Caco-2 (cell line): ENCODE results near the gene PRSS33. TPM values are rescaled to one million over a fixed set of nuclear protein-coding genes. Genes with fewer than 3 reads are reported as not detected.

Experiments used
- BruUV-seq: library from RNA; stranded (reverse); fragments of 400-500 nt; replicated peaks from 2 replicates; lab custom pipeline; 2021; lab: Mats Ljungman, UMichigan
- CTCF ChIA-PET: fragments of 300-600 bp; sonication (Branson Sonifier 250); formaldehyde crosslinking; loops from one replicate; lab custom pipeline; 2022; ENCODE audit warnings: antibody characterized with exemption; lab: Charles Lee
- POLR2A ChIA-PET: fragments of 300-600 bp; sonication (Branson Sonifier 250); formaldehyde crosslinking; loops from one replicate; lab custom pipeline; 2022; ENCODE audit warnings: antibody characterized with exemption; lab: Charles Lee
- DNase-seq, 2 experiments: peaks; one replicate each; pipeline versions ENCODE4 v3.0.0 to v3.0.0-alpha.2; 2020 to 2022
- H3K27me3 ChIP-seq: replicated peaks from 2 replicates; pipeline ENCODE4 v1.6.0; 2011; ENCODE audit warnings: low read length; ENCODE audit not compliant: control insufficient read depth, insufficient read depth
- H3K36me3 ChIP-seq: 2 replicates; pipeline ENCODE4 v1.5.1; 2011; ENCODE audit warnings: low read length; ENCODE audit not compliant: control insufficient read depth, insufficient read depth
- H3K4me1 ChIP-seq: fragments of 250-450 bp; sonication (Bioruptor Pico); 2 replicates; pipeline ENCODE4 v1.5.1; 2020; ENCODE audit warnings: mild to moderate bottlenecking
- H3K4me3 ChIP-seq: 2 replicates; pipeline ENCODE4 v1.5.1; 2011; ENCODE audit warnings: low read depth, mild to moderate bottlenecking, control low read depth, low read length
- H3K9me3 ChIP-seq: fragments of 250-450 bp; sonication (Bioruptor Pico); 2 replicates; pipeline ENCODE4 v1.5.1; 2020; ENCODE audit warnings: mild to moderate bottlenecking, moderate library complexity
- H3K27ac Mint-ChIP-seq: one replicate; pipeline ENCODE4 v1.8.0; 2022; ENCODE audit warnings: mixed read lengths; ENCODE audit not compliant: unreplicated experiment
- H3K27me3 Mint-ChIP-seq: one replicate; pipeline ENCODE4 v1.8.0; 2022; ENCODE audit warnings: mixed read lengths; ENCODE audit not compliant: insufficient read depth, unreplicated experiment
- H3K36me3 Mint-ChIP-seq: one replicate; pipeline ENCODE4 v1.8.0; 2022; ENCODE audit warnings: mild to moderate bottlenecking, mixed read lengths; ENCODE audit not compliant: insufficient read depth, unreplicated experiment
- H3K4me1 Mint-ChIP-seq: one replicate; pipeline ENCODE4 v1.8.0; 2022; ENCODE audit warnings: low read depth, mixed read lengths; ENCODE audit not compliant: unreplicated experiment
- H3K4me3 Mint-ChIP-seq: one replicate; pipeline ENCODE4 v1.8.0; 2022; ENCODE audit warnings: mild to moderate bottlenecking, moderate library complexity, mixed read lengths; ENCODE audit not compliant: unreplicated experiment
- H3K9me3 Mint-ChIP-seq: one replicate; pipeline ENCODE4 v1.8.0; 2022; ENCODE audit warnings: mixed read lengths; ENCODE audit not compliant: unreplicated experiment
- CTCF ChIP-seq, 2 experiments: fragments of 200-600 bp in 1 of 2; IDR thresholded peaks; 1 replicate in 1 of 2; 2 replicates in 1 of 2; pipeline versions ENCODE4 v1.5.1 to v1.8.0; 2011 to 2022; ENCODE audit warnings: antibody characterized with exemption in 1 of 2, control low read depth in 1 of 2, inconsistent platforms in 1 of 2, low read depth in 1 of 2, low read length in 1 of 2, mild to moderate bottlenecking in 1 of 2, moderate library complexity in 1 of 2; ENCODE audit not compliant: insufficient read depth in 1 of 2, severe bottlenecking in 1 of 2, unreplicated experiment in 1 of 2
- intact Hi-C: fragments of 100-400 bp; cut with micrococcal nuclease; formaldehyde crosslinking; loops from one replicate; pipeline ENCODE4 v1.10.0; 2022; ENCODE audit not compliant: unreplicated experiment
- total RNA-seq: library from RNA; stranded (reverse); gene quantifications from 2 replicates; pipeline ENCODE4 v1.2.3, GENCODE V29; 2022

PRSS33 gene
- total RNA-seq, 1 experiment from 2014 or later, result not detected

- no TSS peak for BruUV-seq
- ChIA-PET CTCF (no interaction called here), POLR2A (no interaction called here)
- peaks cover 4% of the 10 kb centered on the region for H3K36me3 Mint-ChIP-seq
- Histone ChIP-seq H3K27me3 (no peaks in the 10 kb centered on the region), H3K36me3 (no peaks in the 10 kb centered on the region), H3K4me3 (no peak overlapping the region), H3K9me3 (no peaks in the 10 kb centered on the region), H3K4me1 (peaks cover 16% of the 10 kb centered on the region)
- peaks cover 10% of the 10 kb centered on the region for H3K4me1 Mint-ChIP-seq
- no peak for TF ChIP-seq CTCF (IDR thresholded peaks at IDR 0.05; ENCODE audit: insufficient read depth in 1 of 2, low read depth in 1 of 2, low read length in 1 of 2, severe bottlenecking in 1 of 2, unreplicated experiment in 1 of 2)
- no peak overlapping the region for H3K4me3 Mint-ChIP-seq
- H3K27me3 Mint-ChIP-seq, result no peaks in the 10 kb centered on the region
- DNase-seq, result no peak
- no peak overlapping the region for H3K27ac Mint-ChIP-seq
- intact Hi-C loops, result loop anchor here (5.0 kb wide), 1 partner anchor 57 kb away; no protein-coding TSS in a partner anchor
- H3K9me3 Mint-ChIP-seq, result no peaks in the 10 kb centered on the region
These were observed 3.3 kb upstream of the PRSS33 start for GRCh38 chr16:2790631-2791030.

GRCh38 chr16:2787961-2788360, 601 bp upstream of the PRSS33 start:
- ChIA-PET POLR2A (no interaction called here), CTCF (no interaction called here)
- Histone ChIP-seq H3K9me3 (no peaks in the 10 kb centered on the region), H3K27me3 (no peaks in the 10 kb centered on the region), H3K4me3 (no peak overlapping the region), H3K4me1 (no peaks in the 10 kb centered on the region), H3K36me3 (no peaks in the 10 kb centered on the region)
- Mint-ChIP-seq H3K4me1 (peaks cover 6% of the 10 kb centered on the region), H3K4me3 (no peak overlapping the region), H3K27me3 (no peaks in the 10 kb centered on the region), H3K9me3 (no peaks in the 10 kb centered on the region), H3K27ac (no peak overlapping the region), H3K36me3 (no peaks in the 10 kb centered on the region)
- no peak for TF ChIP-seq CTCF (IDR thresholded peaks at IDR 0.05; ENCODE audit: insufficient read depth in 1 of 2, low read depth in 1 of 2, low read length in 1 of 2, severe bottlenecking in 1 of 2, unreplicated experiment in 1 of 2)
- intact Hi-C loops, result no loop called here
- no TSS peak for BruUV-seq
- no peak for DNase-seq

GRCh38 chr16:2786826-2787151, 571 bp downstream of the PRSS33 start:
- POLR2A ChIA-PET, result no interaction called here
- H3K36me3 Mint-ChIP-seq, result no peaks in the 10 kb centered on the region
- CTCF ChIA-PET, result no interaction called here
- Histone ChIP-seq H3K4me3 (no peak overlapping the region), H3K27me3 (no peaks in the 10 kb centered on the region), H3K36me3 (no peaks in the 10 kb centered on the region), H3K9me3 (no peaks in the 10 kb centered on the region), H3K4me1 (no peaks in the 10 kb centered on the region)
- peaks cover 6% of the 10 kb centered on the region for H3K4me1 Mint-ChIP-seq
- no peak overlapping the region for H3K27ac Mint-ChIP-seq
- no peak overlapping the region for H3K4me3 Mint-ChIP-seq
- H3K9me3 Mint-ChIP-seq, result no peaks in the 10 kb centered on the region
- intact Hi-C loops, result no loop called here
- H3K27me3 Mint-ChIP-seq, result no peaks in the 10 kb centered on the region
- no peak for DNase-seq
- no peak for TF ChIP-seq CTCF (IDR thresholded peaks at IDR 0.05; ENCODE audit: insufficient read depth in 1 of 2, low read depth in 1 of 2, low read length in 1 of 2, severe bottlenecking in 1 of 2, unreplicated experiment in 1 of 2)
- BruUV-seq, result no TSS peak
